HEK293 (cell line): ENCODE results near the gene TDRKH.
"Not testable (repeated sequence)": the region's sequence is repeated elsewhere in the genome, so short reads cannot be mapped to it uniquely, and the experiment has no call there.

Experiments
- CTCF ChIA-PET: fragments of 350-600 bp; formaldehyde crosslinking; extraction: SDS; loops from one replicate; lab custom pipeline; 2021; ENCODE audit warnings: antibody characterized with exemption; lab: Yijun Ruan, JAX
- POLR2A ChIA-PET: fragments of 300-600 bp; formaldehyde crosslinking; extraction: SDS; loops from one replicate; lab custom pipeline; 2020; ENCODE audit warnings: antibody characterized with exemption, inconsistent platforms; lab: Yijun Ruan, JAX
- H3K27ac ChIP-seq: fragments of 200-500 bp; sonication (Bioruptor generic); 2 replicates; pipeline ENCODE4 v1.5.1; 2014; ENCODE audit warnings: low read depth, low read length, control low read depth, inconsistent platforms; ENCODE audit errors: extremely low read depth
- H3K36me3 ChIP-seq, 2 experiments: fragments of 200-500 bp in 1 of 2; sonication (Bioruptor generic) in 1 of 2; 1 replicate in 1 of 2; 2 replicates in 1 of 2; pipeline ENCODE4 v1.5.1; 2014 to 2017; ENCODE audit warnings: inconsistent platforms in 2 of 2, low read length in 2 of 2; ENCODE audit not compliant: control insufficient read depth in 2 of 2, insufficient read depth in 1 of 2
- H3K4me1 ChIP-seq: fragments of 200-500 bp; sonication (Bioruptor generic); 2 replicates; pipeline ENCODE4 v1.5.1; 2014; ENCODE audit warnings: mild to moderate bottlenecking, low read length, inconsistent platforms; ENCODE audit not compliant: control insufficient read depth, insufficient read depth
- H3K4me3 ChIP-seq: 2 replicates; pipeline ENCODE4 v1.5.1; 2011; ENCODE audit warnings: low read depth, mild to moderate bottlenecking, control low read depth, low read length, moderate library complexity
- H3K9me3 ChIP-seq: fragments of 200-500 bp; sonication (Bioruptor generic); 2 replicates; pipeline ENCODE4 v1.5.1; 2014; ENCODE audit warnings: low read depth, low read length, inconsistent platforms; ENCODE audit not compliant: control insufficient read depth, insufficient read depth
- FEZF1 ChIP-seq: fragments of 450-650 bp; formaldehyde crosslinking; IDR thresholded peaks from 2 replicates; pipeline ENCODE4 v1.5.1; 2016; ENCODE audit warnings: missing biosample characterization, missing genetic modification characterization
- GLIS1 ChIP-seq: fragments of 450-650 bp; formaldehyde crosslinking; IDR thresholded peaks from 2 replicates; pipeline ENCODE4 v1.5.1; 2016; ENCODE audit warnings: missing biosample characterization, missing genetic modification characterization
- KLF1 ChIP-seq: fragments of 450-650 bp; formaldehyde crosslinking; IDR thresholded peaks from 2 replicates; pipeline ENCODE4 v1.5.1; 2016; ENCODE audit warnings: missing biosample characterization, missing genetic modification characterization
- KLF9 ChIP-seq: fragments of 450-650 bp; formaldehyde crosslinking; IDR thresholded peaks from 2 replicates; pipeline ENCODE4 v1.5.1; 2016; ENCODE audit warnings: missing biosample characterization, missing genetic modification characterization, low read depth
- OVOL3 ChIP-seq: fragments of 450-650 bp; formaldehyde crosslinking; IDR thresholded peaks from 2 replicates; pipeline ENCODE4 v1.5.1; 2016; ENCODE audit warnings: missing biosample characterization, missing genetic modification characterization
- PBX3 ChIP-seq: sonication (generic); formaldehyde crosslinking; IDR thresholded peaks from 2 replicates; pipeline ENCODE4 v1.8.1; 2022; ENCODE audit warnings: mild to moderate bottlenecking, moderate library complexity, missing genetic modification reagents
- YY2 ChIP-seq: fragments of 450-650 bp; formaldehyde crosslinking; IDR thresholded peaks from 2 replicates; pipeline ENCODE4 v1.5.1; 2016; ENCODE audit warnings: missing biosample characterization, missing genetic modification characterization
- ZBTB20 ChIP-seq: fragments of 450-650 bp; formaldehyde crosslinking; IDR thresholded peaks from 2 replicates; pipeline ENCODE4 v1.5.1; 2016; ENCODE audit warnings: missing biosample characterization, missing genetic modification characterization
- ZEB2 ChIP-seq: fragments of 450-650 bp; formaldehyde crosslinking; IDR thresholded peaks from 2 replicates; pipeline ENCODE4 v1.5.1; 2016; ENCODE audit warnings: missing biosample characterization, missing genetic modification characterization
- ZFP41 ChIP-seq: fragments of 450-650 bp; formaldehyde crosslinking; IDR thresholded peaks from 2 replicates; pipeline ENCODE4 v1.5.1; 2016; ENCODE audit warnings: missing biosample characterization, missing genetic modification characterization, borderline replicate concordance
- ZNF121 ChIP-seq: fragments of 450-650 bp; formaldehyde crosslinking; IDR thresholded peaks from 2 replicates; pipeline ENCODE4 v1.5.1; 2016; ENCODE audit warnings: missing biosample characterization, missing genetic modification characterization
- ZNF311 ChIP-seq: fragments of 450-650 bp; formaldehyde crosslinking; IDR thresholded peaks from 2 replicates; pipeline ENCODE4 v1.5.1; 2017; ENCODE audit warnings: missing biosample characterization, missing genetic modification characterization, borderline replicate concordance
- ZNF341 ChIP-seq: fragments of 450-650 bp; formaldehyde crosslinking; IDR thresholded peaks from 2 replicates; pipeline ENCODE4; 2016; ENCODE audit warnings: low read depth, missing biosample characterization, missing genetic modification characterization
- ZNF585B ChIP-seq: fragments of 450-650 bp; formaldehyde crosslinking; IDR thresholded peaks from 2 replicates; pipeline ENCODE4 v1.5.1; 2016; ENCODE audit warnings: missing biosample characterization, missing genetic modification characterization
- ZNF629 ChIP-seq: fragments of 450-650 bp; formaldehyde crosslinking; IDR thresholded peaks from 2 replicates; pipeline ENCODE4 v1.5.1; 2017; ENCODE audit warnings: missing biosample characterization, missing genetic modification characterization
- ZNF701 ChIP-seq: fragments of 450-650 bp; formaldehyde crosslinking; IDR thresholded peaks from 2 replicates; pipeline ENCODE4 v1.5.1; 2016; ENCODE audit warnings: missing biosample characterization, missing genetic modification characterization
- ZNF76 ChIP-seq: fragments of 450-650 bp; formaldehyde crosslinking; IDR thresholded peaks from 2 replicates; pipeline ENCODE4; 2016; ENCODE audit warnings: low read depth, missing biosample characterization, missing genetic modification characterization, borderline replicate concordance
- ZNF837 ChIP-seq: fragments of 450-650 bp; formaldehyde crosslinking; IDR thresholded peaks from 2 replicates; pipeline ENCODE4 v1.5.1; 2016; ENCODE audit warnings: missing biosample characterization, missing genetic modification characterization
- ZSCAN30 ChIP-seq: fragments of 450-650 bp; IDR thresholded peaks from 2 replicates; pipeline ENCODE4 v1.5.1; 2018; ENCODE audit warnings: missing biosample characterization, mild to moderate bottlenecking, missing genetic modification characterization, moderate library complexity
- TF ChIP-seq, protein P1 (sequence below): fragments of 450-650 bp; formaldehyde crosslinking; IDR thresholded peaks from 2 replicates; pipeline ENCODE4; 2016; ENCODE audit warnings: missing biosample characterization, missing genetic modification characterization
- TF ChIP-seq, protein P2 (sequence below): fragments of 450-650 bp; formaldehyde crosslinking; IDR thresholded peaks from 2 replicates; pipeline ENCODE4 v1.5.1; 2017; ENCODE audit warnings: missing biosample characterization, missing genetic modification characterization
- TF ChIP-seq, protein P3 (sequence below): fragments of 450-650 bp; formaldehyde crosslinking; IDR thresholded peaks from 2 replicates; pipeline ENCODE4 v1.5.1; 2016; ENCODE audit warnings: missing biosample characterization, missing genetic modification characterization
- TF ChIP-seq, protein P4 (sequence below): fragments of 450-650 bp; formaldehyde crosslinking; IDR thresholded peaks from 2 replicates; pipeline ENCODE4 v1.5.1; 2017; ENCODE audit warnings: missing biosample characterization, missing genetic modification characterization
- TF ChIP-seq, protein P5 (sequence below): fragments of 450-650 bp; formaldehyde crosslinking; IDR thresholded peaks from 2 replicates; pipeline ENCODE4 v1.5.1; 2016; ENCODE audit warnings: missing biosample characterization, missing genetic modification characterization

The TDRKH gene

DNA sequence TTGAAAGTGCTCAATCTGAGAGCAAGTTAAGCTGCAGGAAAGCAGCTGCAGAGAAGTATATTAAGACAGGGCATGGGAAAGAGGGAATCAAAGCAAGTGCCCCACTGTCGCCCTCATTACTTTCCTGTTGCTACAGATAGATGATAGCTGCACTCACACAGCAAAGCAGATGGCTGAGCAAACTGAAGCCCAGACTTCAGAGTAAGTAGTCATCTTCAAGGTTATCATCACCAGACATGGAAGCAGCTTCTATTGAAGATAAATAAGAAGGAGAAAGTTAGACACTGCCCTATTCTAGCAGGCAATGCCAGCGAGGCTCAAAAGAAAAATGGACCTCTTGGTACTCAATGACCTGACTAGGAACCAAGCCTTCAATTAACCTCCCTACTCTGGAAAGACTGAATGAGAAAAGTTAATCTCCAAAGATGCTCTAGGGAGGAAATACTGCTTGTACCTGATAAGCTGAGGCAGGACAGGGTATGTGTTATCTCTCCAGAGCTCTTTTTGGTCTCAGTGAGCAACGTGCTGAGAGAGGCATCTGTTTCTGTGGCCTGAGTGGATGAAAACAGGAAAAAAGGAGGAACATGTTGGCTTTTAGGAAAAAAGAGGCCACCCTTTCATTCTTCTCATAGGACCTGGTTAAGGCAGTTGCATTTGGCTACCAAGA, 15.9 kb downstream of the TDRKH start:
- H3K9me3 ChIP-seq = no peaks in the 10 kb centered on the region
- H3K27ac ChIP-seq = no peak overlapping the region
- peaks cover 0 to 60% of the 10 kb centered on the region in 2 experiments for H3K36me3 ChIP-seq
- no peak overlapping the region for H3K4me3 ChIP-seq
- ChIA-PET CTCF (interaction anchor here (0.6 to 0.9 kb wide), 4 partner anchors 54 to 473 kb away, joined by 3 to 4 read pairs (median 3); no protein-coding TSS in a partner anchor), POLR2A (no interaction called here)
- H3K4me1 ChIP-seq = no peaks in the 10 kb centered on the region
- TF ChIP-seq ZEB2 (tag by site-specific recombination) (no peak), GLIS1 (tag by site-specific recombination) (no peak), ZNF76 (tag by site-specific recombination) (no peak), ZNF837 (tag by site-specific recombination) (no peak), PBX3 (CRISPR knock-in tag) (no peak), ZBTB20 (no peak), FEZF1 (tag by site-specific recombination) (no peak), ZSCAN30 (tag by site-specific recombination) (no peak)
- TF ChIP-seq, protein P1, sequence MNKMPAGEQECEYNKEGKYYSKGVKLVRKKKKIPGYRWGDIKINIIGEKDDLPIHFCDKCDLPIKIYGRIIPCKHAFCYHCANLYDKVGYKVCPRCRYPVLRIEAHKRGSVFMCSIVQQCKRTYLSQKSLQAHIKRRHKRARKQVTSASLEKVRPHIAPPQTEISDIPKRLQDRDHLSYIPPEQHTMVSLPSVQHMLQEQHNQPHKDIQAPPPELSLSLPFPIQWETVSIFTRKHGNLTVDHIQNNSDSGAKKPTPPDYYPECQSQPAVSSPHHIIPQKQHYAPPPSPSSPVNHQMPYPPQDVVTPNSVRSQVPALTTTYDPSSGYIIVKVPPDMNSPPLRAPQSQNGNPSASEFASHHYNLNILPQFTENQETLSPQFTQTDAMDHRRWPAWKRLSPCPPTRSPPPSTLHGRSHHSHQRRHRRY (tag by site-specific recombination) = no peak
- TF ChIP-seq, protein P2, sequence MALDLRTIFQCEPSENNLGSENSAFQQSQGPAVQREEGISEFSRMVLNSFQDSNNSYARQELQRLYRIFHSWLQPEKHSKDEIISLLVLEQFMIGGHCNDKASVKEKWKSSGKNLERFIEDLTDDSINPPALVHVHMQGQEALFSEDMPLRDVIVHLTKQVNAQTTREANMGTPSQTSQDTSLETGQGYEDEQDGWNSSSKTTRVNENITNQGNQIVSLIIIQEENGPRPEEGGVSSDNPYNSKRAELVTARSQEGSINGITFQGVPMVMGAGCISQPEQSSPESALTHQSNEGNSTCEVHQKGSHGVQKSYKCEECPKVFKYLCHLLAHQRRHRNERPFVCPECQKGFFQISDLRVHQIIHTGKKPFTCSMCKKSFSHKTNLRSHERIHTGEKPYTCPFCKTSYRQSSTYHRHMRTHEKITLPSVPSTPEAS (tag by site-specific recombination) = no peak

DNA sequence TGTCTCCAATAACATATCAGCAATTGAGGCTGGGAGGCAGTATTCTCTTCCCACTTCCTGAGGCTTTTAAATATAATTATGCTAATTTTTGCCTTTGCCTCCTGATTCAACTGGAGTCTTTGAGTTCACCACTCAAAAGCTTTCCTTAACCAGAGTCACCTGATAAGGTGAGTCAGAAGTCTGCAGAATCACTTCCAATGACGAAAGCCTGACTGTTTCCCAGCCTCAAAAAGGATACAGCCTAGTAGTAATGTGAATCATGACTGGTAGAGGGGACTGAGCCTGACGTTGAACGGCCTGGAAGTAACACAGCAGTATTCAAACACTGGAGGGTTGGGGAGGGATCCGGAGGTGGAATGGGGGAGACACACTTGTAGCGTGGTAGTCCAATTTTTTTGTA, 16.6 kb downstream of the TDRKH start:
- ChIA-PET POLR2A (no interaction called here), CTCF (interaction anchor here (0.9 kb wide), 1 partner anchor 473 kb away, joined by 3 read pairs; no protein-coding TSS in a partner anchor)
- no peak for TF ChIP-seq ZNF629 (tag by site-specific recombination)
- TF ChIP-seq YY2 (tag by site-specific recombination) = no peak
- TF ChIP-seq ZFP41 (tag by site-specific recombination) = no peak
- TF ChIP-seq ZNF341 (tag by site-specific recombination) = no peak
- no peak for TF ChIP-seq ZNF701 (tag by site-specific recombination)
- TF ChIP-seq, protein P3, sequence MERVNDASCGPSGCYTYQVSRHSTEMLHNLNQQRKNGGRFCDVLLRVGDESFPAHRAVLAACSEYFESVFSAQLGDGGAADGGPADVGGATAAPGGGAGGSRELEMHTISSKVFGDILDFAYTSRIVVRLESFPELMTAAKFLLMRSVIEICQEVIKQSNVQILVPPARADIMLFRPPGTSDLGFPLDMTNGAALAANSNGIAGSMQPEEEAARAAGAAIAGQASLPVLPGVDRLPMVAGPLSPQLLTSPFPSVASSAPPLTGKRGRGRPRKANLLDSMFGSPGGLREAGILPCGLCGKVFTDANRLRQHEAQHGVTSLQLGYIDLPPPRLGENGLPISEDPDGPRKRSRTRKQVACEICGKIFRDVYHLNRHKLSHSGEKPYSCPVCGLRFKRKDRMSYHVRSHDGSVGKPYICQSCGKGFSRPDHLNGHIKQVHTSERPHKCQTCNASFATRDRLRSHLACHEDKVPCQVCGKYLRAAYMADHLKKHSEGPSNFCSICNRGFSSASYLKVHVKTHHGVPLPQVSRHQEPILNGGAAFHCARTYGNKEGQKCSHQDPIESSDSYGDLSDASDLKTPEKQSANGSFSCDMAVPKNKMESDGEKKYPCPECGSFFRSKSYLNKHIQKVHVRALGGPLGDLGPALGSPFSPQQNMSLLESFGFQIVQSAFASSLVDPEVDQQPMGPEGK (tag by site-specific recombination) = no peak
- TF ChIP-seq ZNF585B (tag by site-specific recombination) = no peak
- no peak for TF ChIP-seq OVOL3
- TF ChIP-seq KLF1 (tag by site-specific recombination) = no peak
- TF ChIP-seq, protein P4, sequence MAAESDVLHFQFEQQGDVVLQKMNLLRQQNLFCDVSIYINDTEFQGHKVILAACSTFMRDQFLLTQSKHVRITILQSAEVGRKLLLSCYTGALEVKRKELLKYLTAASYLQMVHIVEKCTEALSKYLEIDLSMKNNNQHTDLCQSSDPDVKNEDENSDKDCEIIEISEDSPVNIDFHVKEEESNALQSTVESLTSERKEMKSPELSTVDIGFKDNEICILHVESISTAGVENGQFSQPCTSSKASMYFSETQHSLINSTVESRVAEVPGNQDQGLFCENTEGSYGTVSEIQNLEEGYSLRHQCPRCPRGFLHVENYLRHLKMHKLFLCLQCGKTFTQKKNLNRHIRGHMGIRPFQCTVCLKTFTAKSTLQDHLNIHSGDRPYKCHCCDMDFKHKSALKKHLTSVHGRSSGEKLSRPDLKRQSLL (tag by site-specific recombination) = no peak
- no peak for TF ChIP-seq ZNF121 (tag by site-specific recombination)
- TF ChIP-seq KLF9 (tag by site-specific recombination) = no peak
- no peak for TF ChIP-seq ZNF311 (tag by site-specific recombination)
- TF ChIP-seq, protein P5, sequence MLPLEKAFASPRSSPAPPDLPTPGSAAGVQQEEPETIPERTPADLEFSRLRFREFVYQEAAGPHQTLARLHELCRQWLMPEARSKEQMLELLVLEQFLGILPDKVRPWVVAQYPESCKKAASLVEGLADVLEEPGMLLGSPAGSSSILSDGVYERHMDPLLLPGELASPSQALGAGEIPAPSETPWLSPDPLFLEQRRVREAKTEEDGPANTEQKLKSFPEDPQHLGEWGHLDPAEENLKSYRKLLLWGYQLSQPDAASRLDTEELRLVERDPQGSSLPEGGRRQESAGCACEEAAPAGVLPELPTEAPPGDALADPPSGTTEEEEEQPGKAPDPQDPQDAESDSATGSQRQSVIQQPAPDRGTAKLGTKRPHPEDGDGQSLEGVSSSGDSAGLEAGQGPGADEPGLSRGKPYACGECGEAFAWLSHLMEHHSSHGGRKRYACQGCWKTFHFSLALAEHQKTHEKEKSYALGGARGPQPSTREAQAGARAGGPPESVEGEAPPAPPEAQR (tag by site-specific recombination) = no peak
- no peak overlapping the region for H3K4me3 ChIP-seq
- no peaks in the 10 kb centered on the region for H3K9me3 ChIP-seq
- H3K36me3 ChIP-seq = peaks cover 0 to 53% of the 10 kb centered on the region in 2 experiments; a peak in 2 of 3 replicates
- H3K4me1 ChIP-seq = no peaks in the 10 kb centered on the region
- H3K27ac ChIP-seq = no peak overlapping the region

- H3K4me3 ChIP-seq, H3K9me3 ChIP-seq, CTCF ChIA-PET, H3K27ac ChIP-seq, POLR2A ChIA-PET, H3K4me1 ChIP-seq: not testable (repeated sequence)
- peaks cover 0 to 16% of the 10 kb centered on the region in 2 experiments; a peak in 2 of 3 replicates for H3K36me3 ChIP-seq
These were observed 21.0 kb downstream of the TDRKH start for GRCh38 chr1:151769270-151769669.
